Activated T-cell treated with anti-CD3 and anti-CD28 coated beads, Interleukin-2, amount 50 U/mL, for 4 hours (primary cell): ENCODE results near the gene IL15RA. TPM values are rescaled to one million over a fixed set of nuclear protein-coding genes. Genes with fewer than 3 reads are reported as not detected.
"Not testable (repeated sequence)": the region's sequence is repeated elsewhere in the genome, so short reads cannot be mapped to it uniquely, and the experiment has no call there.

ENCODE experiments used
- ATAC-seq, 2 donors: fragments of 200-7000 bp; cut with Tn5 transposase; one replicate each; pipeline ENCODE4 v1.10.0; 2021
- DNase-seq: peaks from one replicate; pipeline ENCODE4 v3.0.0-alpha.2; 2020
- H3K27me3 Mint-ChIP-seq: one replicate; pipeline ENCODE4 v1.8.0; 2021; ENCODE audit warnings: low read depth, mixed read lengths
- H3K36me3 Mint-ChIP-seq: one replicate; pipeline ENCODE4 v1.8.0; 2022; ENCODE audit warnings: mixed read lengths; ENCODE audit not compliant: insufficient read depth
- H3K4me1 Mint-ChIP-seq: one replicate; pipeline ENCODE4 v1.8.0; 2021; ENCODE audit warnings: low read depth, mixed read lengths
- H3K4me3 Mint-ChIP-seq: one replicate; pipeline ENCODE4 v1.8.0; 2021; ENCODE audit warnings: mild to moderate bottlenecking, moderate library complexity, mixed read lengths
- H3K9me3 Mint-ChIP-seq: one replicate; pipeline ENCODE4 v1.8.0; 2021; ENCODE audit warnings: mixed read lengths
- total RNA-seq, 3 donors: library from RNA; stranded (reverse); gene quantifications; one replicate each; pipeline ENCODE4 v1.2.1, GENCODE V29; 2021

The IL15RA gene
- total RNA-seq, 3 donors from 2014 or later: 41.5 to 42.4 (median 41.9) TPM

GRCh38 chr10:6012121-6012905 is 35.0 kb upstream of the IL15RA start:
- peaks cover 51% of the 10 kb centered on the region for H3K4me1 Mint-ChIP-seq

GRCh38 chr10:6011558-6011957 is 34.2 kb upstream of the IL15RA start:
- Mint-ChIP-seq H3K9me3 (peaks cover 5% of the 10 kb centered on the region), H3K4me1 (peaks cover 48% of the 10 kb centered on the region), H3K27me3 (no peaks in the 10 kb centered on the region), H3K4me3 (no peak overlapping the region), H3K36me3 (peaks cover 45% of the 10 kb centered on the region)
- ATAC-seq (no peak), DNase-seq (no peak)

More at GRCh38 chr10:6012121-6012905, 35.0 kb upstream of the IL15RA start:
- H3K9me3 Mint-ChIP-seq: no peaks in the 10 kb centered on the region
- H3K36me3 Mint-ChIP-seq: peaks cover 50% of the 10 kb centered on the region
- DNase-seq (no peak), ATAC-seq (no peak)
- H3K27me3 Mint-ChIP-seq: no peaks in the 10 kb centered on the region
- H3K4me3 Mint-ChIP-seq: no peak overlapping the region

GRCh38 chr10:6010569-6010968 is 33.2 kb upstream of the IL15RA start:
- DNase-seq (no peak), ATAC-seq (no peak)
- no peak overlapping the region for H3K4me3 Mint-ChIP-seq
- H3K36me3 Mint-ChIP-seq: peaks cover 38% of the 10 kb centered on the region
- peaks cover 5% of the 10 kb centered on the region for H3K9me3 Mint-ChIP-seq
- H3K4me1 Mint-ChIP-seq: peaks cover 42% of the 10 kb centered on the region
- no peaks in the 10 kb centered on the region for H3K27me3 Mint-ChIP-seq

DNA sequence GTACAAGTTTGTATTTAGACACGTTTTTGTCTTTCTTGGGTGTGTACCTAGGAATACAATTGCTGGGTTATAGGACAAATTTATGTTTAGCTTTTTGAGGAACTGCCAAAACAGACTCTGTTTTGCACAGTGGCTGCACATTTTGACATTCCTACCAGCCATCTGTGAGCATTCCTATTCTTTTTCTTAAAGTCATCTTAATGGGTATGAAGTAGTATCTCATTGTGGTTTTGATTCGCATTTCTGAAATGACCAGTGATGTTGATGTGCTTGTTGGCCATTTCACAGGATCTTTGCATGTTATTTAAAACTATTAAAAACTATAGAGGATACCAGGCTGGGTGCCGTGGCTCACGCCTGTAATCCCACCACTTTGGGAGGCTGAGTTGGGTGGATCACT is 32.6 kb upstream of the IL15RA start:
- Mint-ChIP-seq H3K4me3 (no peak overlapping the region), H3K36me3 (peaks cover 34% of the 10 kb centered on the region), H3K9me3 (peaks cover 5% of the 10 kb centered on the region), H3K27me3 (no peaks in the 10 kb centered on the region), H3K4me1 (peaks cover 36% of the 10 kb centered on the region)
- DNase-seq (no peak), ATAC-seq (no peak)

DNA sequence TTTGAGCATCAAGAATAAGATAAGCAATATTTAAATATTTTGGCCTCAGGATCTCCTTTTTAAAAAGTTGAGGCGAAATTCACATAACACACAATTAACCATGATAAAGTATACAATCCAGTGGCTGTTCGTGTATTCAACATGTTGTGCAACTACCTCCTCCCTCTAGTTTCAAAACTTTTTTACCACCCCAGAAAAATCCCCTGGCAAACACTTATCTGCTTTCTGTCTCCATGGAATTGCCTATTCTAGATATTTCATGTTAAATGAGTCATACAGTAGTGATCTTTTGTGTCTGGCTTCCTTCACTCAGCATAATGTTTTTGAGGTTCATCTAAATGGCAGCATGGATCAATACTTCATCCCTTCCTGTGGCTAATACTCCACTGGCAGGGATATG is 31.8 kb upstream of the IL15RA start:
- peaks cover 5% of the 10 kb centered on the region for H3K9me3 Mint-ChIP-seq
- ATAC-seq: peak; percentile 61 to 65
- H3K4me1 Mint-ChIP-seq: peaks cover 28% of the 10 kb centered on the region
- DNase-seq: no peak
- no peaks in the 10 kb centered on the region for H3K27me3 Mint-ChIP-seq
- H3K36me3 Mint-ChIP-seq: peaks cover 29% of the 10 kb centered on the region
- no peak overlapping the region for H3K4me3 Mint-ChIP-seq

DNA sequence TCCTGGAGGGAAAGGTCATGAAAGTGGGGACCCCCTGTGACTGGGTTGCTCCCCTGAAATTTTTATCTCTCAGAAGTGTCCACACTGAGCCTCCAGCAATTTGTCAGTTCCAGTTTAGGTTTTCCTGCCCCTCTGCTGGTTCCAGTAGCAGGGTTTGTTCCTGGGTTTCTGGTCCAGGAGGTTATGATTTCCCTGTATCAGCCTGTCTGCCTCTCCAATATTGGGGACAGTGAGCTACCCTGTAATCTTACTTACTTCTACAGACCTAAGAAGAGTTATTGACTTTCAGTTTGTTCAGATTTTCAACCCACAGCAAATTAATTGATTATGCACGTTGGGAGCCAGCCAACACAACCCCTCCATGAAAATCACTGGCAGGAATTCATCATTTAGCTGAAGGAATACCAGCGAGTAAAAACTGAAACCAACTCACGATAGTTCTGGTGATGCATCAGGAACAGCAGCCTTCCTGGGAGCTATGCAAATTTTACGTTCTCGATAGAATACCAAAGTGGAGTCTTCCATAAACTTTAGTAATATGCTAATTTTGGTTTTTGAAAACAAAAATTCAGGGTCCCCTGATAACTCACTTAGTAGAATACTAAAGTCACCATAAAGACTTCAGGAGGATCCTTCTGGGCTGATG is 31.3 kb upstream of the IL15RA start:
- no peak for ATAC-seq
- peaks cover 25% of the 10 kb centered on the region for H3K36me3 Mint-ChIP-seq

DNA sequence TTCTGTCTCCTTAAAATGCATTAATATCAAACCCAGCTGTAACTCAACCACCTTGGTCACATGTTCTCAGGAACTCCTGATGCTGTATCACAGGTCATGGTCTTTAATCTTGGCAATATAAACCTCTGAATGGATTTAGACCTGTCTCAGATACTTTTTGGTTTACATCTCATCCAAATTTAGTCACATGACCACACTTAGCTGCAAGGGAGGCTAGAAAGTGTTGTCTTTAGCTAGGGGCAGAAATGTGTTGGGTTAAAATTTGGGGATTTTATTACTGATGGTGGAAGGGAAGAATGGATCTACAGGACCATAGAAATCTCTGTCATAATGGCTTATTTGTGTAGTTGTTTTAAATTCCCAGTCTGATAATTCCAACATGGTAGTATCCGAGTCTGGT is 29.6 kb upstream of the IL15RA start:
- Mint-ChIP-seq H3K36me3 (peaks cover 14% of the 10 kb centered on the region), H3K27me3 (no peaks in the 10 kb centered on the region), H3K9me3 (peaks cover 5% of the 10 kb centered on the region), H3K4me3 (no peak overlapping the region), H3K4me1 (peaks cover 34% of the 10 kb centered on the region)
- no peak for ATAC-seq
- DNase-seq: no peak

More for the DNA sequence above, 31.3 kb upstream of the IL15RA start:
- no peak for DNase-seq
- Mint-ChIP-seq H3K9me3 (peaks cover 5% of the 10 kb centered on the region), H3K27me3 (no peaks in the 10 kb centered on the region), H3K4me1 (peaks cover 25% of the 10 kb centered on the region), H3K4me3 (no peak overlapping the region)

GRCh38 chr10:6006546-6006945 is 29.2 kb upstream of the IL15RA start:
- Mint-ChIP-seq H3K36me3 (peaks cover 10% of the 10 kb centered on the region), H3K4me3 (no peak overlapping the region), H3K27me3 (no peaks in the 10 kb centered on the region), H3K4me1 (peaks cover 36% of the 10 kb centered on the region), H3K9me3 (peaks cover 5% of the 10 kb centered on the region)
- DNase-seq (no peak), ATAC-seq (no peak)

DNA sequence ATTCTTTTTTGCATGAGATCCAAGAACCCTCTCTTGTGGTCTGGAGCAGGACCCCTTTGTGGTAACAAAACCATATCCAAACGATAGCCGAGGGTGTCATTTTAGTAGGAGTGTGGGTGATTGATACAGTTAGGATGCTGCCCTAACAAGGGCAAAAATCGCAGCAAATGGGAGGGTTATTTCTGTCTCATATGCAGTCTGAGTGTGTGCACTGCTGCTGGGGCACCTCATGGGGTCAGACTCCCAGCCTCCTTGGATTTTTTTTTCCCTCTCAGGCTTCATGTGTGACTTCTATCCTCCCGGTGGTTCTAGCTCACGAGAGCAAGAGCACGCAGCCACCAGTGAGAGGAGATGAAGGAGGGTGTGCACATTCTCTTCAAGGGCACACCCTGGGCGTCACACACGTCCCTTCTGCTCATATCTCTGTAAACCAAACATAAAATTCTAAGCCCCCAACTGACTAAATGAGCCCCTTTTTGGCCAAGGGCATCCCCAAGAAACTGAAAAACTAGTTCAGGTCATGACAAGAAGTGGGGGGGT is 28.6 kb upstream of the IL15RA start:
- H3K4me1 Mint-ChIP-seq: peaks cover 33% of the 10 kb centered on the region
- H3K4me3 Mint-ChIP-seq: no peak overlapping the region
- peaks cover 5% of the 10 kb centered on the region for H3K9me3 Mint-ChIP-seq
- ATAC-seq: no peak
- peaks cover 4% of the 10 kb centered on the region for H3K36me3 Mint-ChIP-seq
- DNase-seq: no peak
- H3K27me3 Mint-ChIP-seq: no peaks in the 10 kb centered on the region

DNA sequence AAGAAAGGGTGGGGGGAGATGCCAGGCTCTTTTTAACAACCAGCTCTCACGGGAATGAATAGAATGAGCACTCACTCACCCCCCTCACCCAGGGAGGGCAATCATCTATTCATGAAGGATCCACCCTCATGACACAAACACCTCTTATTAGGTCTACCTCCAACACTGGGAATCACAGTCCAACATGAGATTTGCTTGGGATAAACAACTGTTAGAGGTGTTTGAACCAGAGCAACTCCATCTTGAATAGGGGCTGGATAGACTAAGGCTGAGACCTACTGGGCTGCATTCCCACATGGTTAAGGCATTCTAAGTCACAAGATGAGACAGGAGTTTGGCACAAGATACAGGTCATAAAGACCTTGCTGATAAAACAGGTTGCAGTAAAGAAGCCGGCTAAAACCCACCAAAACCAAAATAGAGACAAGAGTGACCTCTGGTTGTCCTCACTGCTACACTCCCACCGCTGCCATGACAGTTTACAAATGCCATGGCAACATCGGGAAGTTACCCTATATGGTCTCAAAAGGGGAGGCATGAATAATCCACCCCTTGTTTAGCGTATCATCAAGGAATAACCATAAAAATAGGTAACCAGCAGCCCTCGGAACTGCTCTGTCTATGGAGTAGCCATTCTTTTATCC is 27.9 kb upstream of the IL15RA start:
- not testable (repeated sequence) for H3K9me3 Mint-ChIP-seq, H3K27me3 Mint-ChIP-seq, ATAC-seq, H3K4me3 Mint-ChIP-seq, DNase-seq, H3K36me3 Mint-ChIP-seq
- peaks cover 35% of the 10 kb centered on the region for H3K4me1 Mint-ChIP-seq

GRCh38 chr10:6002809-6003510 is 25.6 kb upstream of the IL15RA start:
- H3K36me3 Mint-ChIP-seq: no peaks in the 10 kb centered on the region
- peaks cover 24% of the 10 kb centered on the region for H3K4me1 Mint-ChIP-seq
- ATAC-seq: peak; percentile 78 to 79
- no peak for DNase-seq
- H3K9me3 Mint-ChIP-seq: peaks cover 5% of the 10 kb centered on the region
- H3K4me3 Mint-ChIP-seq: no peak overlapping the region
- peaks cover 2% of the 10 kb centered on the region for H3K27me3 Mint-ChIP-seq

GRCh38 chr10:5999440-6000165 is 22.3 kb upstream of the IL15RA start:
- Mint-ChIP-seq H3K27me3 (peaks cover 2% of the 10 kb centered on the region), H3K4me3 (no peak overlapping the region), H3K36me3 (no peaks in the 10 kb centered on the region), H3K4me1 (peaks cover 24% of the 10 kb centered on the region), H3K9me3 (no peaks in the 10 kb centered on the region)
- DNase-seq (no peak), ATAC-seq (no peak)

DNA sequence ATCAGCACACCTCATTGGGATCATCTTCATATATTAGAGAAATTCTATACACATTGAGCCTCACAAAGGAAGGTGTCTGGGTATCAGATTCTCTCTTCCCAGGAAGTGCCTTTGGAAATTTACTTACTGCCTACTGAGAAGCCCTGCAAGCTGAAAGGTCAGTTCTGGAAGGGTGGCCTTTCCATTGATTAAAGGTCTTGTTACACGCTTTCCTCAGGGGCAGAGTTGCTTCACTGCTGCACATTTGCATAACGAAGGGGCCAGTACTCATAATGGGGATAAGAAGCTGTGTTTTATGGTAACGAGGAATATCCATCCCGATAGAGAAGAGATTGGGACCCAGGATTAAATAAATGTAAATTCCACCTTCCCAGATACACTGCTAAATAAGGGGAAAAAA is 19.4 kb upstream of the IL15RA start:
- Mint-ChIP-seq H3K4me1 (peaks cover 10% of the 10 kb centered on the region), H3K27me3 (peaks cover 3% of the 10 kb centered on the region), H3K36me3 (no peaks in the 10 kb centered on the region), H3K4me3 (no peak overlapping the region), H3K9me3 (peaks cover 7% of the 10 kb centered on the region)
- ATAC-seq: no peak
- no peak for DNase-seq
